NOMO-1 treated with DMSO at 0.1 percent for 48 hours (cell line): ENCODE data around the gene FNDC10.

Experiments
- DNase-seq: peaks from one replicate; lab custom pipeline; 2025; ENCODE audit not compliant: unreplicated experiment; lab: John Stamatoyannopoulos, UW

The FNDC10 gene

DNA sequence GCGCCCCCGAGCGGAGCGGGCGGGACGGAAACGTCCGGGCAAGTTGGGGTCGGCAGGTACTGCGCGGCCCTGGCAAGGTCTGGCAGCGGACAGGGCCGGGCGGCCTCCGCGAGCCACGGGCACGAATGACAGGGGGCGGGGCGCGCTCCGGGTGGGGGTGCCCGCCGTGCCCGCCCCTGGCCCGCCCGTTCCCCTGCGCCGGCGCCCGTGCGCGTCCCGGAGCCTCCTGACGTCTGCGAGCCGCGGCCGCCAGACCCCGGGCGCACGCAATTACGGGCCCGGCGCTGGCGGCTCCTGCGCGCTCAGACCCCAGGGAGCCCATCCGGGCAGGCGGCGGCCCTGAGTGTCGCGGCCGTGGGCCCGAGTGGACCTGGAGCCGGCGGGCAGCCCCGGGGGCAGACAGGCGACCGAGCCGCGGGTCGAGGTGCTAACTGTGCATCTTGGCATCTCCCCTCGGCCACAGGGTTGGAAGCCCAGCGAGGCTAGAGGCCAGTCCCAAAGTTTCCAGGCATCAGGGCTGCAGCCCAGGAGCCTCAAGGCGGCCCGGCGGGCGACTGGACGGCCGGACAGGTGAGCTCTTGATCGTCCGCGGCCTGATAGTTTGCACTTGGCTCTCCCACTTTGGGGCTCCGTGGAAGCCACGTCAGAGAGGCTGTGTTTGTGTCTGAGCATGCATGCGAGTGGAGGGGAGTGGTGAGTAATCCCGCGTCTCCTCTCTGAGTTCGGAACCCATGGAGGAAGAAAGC is 16.3 kb upstream of the FNDC10 start:
- DNase-seq = peak; percentile 7

DNA sequence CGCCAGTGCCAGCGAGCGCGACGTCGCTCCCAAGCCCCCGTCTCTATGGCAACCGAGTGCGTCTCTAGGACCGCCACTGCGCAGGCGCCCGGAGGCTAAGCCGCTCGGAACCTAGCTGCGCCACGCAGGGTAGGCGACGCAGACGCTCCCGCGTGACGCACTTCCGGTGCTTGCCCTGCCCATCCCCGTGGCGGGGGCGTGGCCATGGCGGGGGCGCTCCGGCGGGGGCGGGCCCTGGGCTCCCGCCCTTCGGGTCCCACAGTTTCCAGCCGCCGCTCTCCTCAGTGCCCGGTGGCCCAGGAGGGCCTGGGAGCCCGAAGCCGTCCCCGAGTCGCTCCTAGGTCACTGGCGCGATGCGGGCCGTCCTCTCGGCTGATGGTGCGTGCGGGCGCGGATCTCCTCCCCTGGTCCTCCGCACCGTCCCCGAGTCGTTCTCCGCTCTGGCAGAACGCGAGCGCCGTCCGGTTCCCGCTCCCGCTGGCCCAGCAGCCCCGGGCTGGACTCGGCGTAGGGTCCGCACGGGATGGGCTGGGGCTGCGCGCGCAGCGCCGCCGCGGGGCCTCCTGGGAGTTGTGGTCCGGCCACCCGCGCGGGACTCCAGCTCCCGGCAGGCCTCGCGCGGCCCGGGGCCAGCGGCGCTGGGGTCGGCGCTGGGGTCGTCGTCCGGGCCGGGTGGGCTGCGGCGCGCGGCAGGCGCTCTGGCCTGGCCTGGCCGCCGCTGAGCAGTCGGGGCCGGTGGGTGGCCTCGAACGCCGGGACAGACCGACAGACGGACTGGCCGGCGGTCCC is 15.5 kb upstream of the FNDC10 start, which contains the start of gene MIB2:
Gene MIB2, plus strand, starts transcription at position 245 of the 789 bp plus-strand sequence. CDS start 7,953 bp downstream, outside the sequence.
- peak; percentile 95 for DNase-seq

DNA sequence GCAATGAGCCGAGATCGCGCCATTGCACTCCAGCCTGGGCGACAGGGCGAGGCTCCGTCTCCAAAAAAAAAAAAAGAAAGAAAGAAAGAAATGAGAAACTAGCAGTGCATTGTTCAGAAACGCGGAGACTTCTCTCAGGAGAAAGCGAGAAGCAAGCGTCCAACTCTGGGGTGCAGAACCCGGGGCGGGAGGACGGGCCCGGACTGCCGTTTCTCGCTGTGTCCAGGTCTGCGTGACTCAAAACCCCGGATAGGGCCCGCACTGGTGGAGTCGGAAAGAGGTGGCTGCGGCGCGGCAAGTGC is 15.0 kb upstream of the FNDC10 start:
- DNase-seq = no peak

DNA sequence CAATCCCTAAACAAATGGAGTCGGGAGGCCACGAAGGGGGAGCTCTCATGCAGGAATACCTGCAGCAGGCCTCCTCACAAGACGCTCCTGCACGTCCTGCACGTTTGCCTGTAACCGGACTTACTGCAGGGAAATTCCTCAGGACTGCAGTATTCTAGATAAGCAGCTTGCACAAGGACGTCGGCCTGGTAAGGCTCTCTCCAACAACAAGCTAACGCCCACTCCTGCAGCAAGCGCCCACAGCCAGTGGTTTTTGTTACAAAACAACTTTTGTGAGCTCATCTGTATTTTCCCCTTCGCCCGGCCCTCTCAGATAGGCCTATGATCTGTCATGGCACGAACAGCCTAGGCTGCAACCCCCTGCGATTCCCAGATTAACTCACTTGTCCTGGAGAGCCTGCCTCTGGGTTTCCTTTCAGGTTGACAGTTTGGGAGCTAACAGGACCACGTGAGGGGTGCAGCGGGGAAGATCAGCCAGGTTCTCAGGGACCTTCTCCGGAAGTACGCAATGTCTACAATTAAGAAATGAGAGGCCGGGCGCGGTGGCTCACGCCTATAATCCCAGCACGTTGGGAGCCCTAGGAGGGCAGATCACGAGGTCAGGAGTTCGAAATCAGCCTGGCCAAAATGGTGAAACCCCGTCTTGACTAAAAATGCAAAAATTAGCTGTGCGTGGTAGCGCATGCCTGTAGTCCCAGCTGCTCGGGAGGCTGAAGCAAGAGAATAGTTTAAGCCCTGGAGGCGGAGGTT is 14.4 kb upstream of the FNDC10 start:
- DNase-seq = peak; percentile 85

DNA sequence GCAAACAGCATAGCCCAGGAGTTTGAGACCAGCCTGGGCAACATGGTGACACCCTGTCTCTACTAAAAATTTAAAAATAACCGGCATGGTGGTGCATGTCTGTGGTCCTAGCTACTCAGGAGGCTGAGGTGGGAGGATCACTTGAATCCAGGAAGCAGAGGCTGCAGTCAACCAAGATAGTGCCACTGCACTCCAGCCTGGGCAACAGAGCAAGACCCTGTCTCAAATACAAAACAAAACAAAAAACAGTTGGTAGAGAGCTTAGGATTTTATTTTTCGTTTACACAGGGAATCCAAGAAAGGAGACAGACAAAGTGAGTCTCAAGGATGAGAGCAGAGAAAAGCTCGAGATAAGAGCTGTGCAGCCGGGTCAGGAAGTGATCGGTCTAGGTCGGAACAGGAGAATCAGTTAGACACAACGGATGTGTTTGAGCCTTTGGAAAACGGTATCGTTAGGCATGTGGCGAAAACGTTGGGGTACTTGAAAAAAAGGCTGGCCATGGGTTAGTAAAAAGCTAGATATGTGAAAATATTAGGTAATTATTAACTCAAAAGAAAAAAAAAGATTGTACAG is 13.7 kb upstream of the FNDC10 start:
- no peak for DNase-seq

DNA sequence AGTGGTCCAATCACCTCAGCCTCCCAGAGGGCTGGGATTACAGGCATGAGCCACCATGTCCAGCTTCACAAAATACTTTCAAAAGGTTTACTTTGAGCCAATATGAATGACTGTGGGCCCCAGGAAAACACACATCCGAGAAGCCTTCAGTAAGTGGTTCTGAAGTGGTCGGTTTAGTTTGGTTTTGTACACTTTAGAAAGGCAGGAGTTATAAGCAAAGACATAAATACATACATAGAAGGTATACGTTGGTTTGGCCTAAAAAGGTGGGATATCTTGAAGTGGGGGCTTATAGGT is 12.1 kb upstream of the FNDC10 start:
- no peak for DNase-seq

DNA sequence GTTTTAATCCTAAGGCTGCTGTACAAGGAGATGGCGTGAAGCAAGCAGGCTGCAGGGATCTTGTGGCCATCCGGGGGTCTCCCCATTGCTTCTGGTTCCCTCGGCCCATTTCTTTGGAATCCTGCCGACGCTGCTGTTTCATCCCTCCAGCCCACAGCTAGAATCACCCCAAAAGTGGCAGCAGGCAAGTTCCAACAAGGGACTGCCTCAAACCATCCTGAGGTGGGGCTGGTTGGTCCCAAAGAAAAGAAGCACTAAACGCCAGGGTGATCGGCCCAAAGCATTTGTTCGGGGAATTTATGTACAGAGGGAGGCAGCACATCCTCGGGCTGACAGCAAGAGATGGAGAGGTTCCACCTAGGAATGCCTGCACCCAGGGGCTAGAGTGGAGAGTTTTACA is 10.9 kb upstream of the FNDC10 start:
- no peak for DNase-seq

DNA sequence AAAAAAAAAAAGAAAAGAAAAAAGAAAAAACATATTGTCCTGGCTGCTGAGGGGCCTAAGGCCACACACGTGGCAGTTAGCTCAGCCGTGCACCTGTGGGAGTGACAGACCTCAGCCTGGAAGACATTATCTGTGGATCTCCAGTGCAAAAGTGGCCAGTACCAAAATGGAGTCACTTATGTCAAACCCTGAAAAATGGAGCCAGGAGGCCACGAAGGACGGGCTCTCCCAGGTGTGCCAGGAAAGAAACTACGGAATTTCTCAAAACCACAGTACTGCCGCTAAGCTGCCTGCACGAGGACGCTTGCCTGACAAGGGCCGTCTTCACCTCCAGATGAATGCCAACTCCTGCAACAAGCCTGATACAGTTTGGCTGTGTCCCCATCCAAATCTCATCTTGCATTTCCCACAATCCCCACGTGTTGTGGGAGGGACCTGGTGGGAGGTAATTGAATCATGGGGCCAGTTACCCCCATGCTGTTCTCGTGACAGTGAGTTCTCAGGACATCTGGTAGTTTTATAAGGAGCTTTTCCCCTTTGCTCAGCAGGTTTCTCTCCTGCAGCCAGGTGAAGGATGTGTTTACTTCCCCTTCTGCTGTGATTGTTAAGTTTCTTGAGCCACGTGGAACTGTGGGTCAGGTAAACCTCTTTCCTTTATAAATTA is 10.0 kb upstream of the FNDC10 start:
- DNase-seq = no peak

DNA sequence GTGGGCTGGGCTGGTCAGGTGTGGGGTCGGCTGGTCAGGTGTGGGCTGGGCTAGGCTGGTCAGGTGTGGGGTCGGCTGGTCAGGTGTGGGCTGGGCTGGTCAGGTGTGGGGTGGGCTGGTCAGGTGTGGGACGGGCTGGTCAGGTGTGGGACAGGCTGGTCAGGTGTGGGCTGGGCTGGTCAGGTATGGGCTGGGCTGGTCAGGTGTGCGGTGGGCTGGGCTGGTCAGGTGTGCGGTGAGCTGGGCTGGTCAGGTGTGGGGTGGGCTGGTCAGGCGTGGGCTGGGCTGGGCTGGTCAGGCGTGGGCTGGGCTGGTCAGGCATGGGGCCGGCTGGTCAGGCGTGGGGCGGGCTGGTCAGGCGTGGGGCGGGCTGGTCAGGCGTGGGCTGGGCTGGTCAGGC is 6.3 kb upstream of the FNDC10 start:
- DNase-seq = no peak

DNA sequence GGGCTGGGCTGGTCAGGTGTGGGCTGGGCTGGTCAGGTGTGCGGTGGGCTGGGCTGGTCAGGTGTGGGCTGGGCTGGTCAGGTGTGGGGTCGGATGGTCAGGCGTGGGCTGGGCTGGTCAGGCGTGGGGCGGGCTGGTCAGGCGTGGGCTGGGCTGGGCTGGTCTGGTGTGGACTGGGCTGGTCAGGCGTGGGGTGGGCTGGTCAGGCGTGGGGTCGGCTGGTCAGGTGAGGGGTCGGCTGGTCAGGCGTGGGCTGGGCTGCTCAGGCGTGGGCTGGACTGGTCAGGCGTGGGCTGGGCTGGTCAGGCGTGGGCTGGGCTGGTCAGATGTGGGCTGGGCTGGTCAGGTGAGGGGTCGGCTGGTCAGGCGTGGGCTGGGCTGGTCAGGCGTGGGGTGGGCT is 5.8 kb upstream of the FNDC10 start:
- no peak for DNase-seq

DNA sequence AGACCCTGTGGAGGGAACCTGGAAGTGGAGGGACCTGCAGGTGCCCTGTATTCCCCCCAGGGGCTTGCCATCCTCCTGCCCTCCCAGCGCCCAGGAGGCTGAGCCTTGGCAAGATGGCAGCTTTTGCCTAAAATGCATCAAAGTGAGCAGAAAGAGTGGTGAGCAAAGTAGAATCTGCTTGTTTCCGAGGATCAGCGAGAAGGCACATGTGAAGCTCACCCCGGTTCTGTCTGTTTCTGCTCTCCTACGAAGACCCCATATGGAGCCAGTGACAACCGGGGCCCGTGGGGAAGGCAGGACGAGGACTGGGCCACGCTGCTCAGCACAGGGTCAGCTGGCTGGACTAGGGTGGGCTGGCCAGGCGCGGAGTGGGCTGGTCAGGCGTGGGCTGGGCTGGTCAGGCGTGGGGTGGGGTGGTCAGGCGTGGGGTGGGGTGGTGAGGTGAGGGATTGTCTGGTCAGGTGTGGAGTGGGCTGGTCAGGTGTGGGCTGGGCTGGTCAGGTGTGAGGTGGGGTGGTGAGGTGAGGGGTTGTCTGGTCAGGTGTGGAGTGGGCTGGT is 5.2 kb upstream of the FNDC10 start:
- DNase-seq = no peak

DNA sequence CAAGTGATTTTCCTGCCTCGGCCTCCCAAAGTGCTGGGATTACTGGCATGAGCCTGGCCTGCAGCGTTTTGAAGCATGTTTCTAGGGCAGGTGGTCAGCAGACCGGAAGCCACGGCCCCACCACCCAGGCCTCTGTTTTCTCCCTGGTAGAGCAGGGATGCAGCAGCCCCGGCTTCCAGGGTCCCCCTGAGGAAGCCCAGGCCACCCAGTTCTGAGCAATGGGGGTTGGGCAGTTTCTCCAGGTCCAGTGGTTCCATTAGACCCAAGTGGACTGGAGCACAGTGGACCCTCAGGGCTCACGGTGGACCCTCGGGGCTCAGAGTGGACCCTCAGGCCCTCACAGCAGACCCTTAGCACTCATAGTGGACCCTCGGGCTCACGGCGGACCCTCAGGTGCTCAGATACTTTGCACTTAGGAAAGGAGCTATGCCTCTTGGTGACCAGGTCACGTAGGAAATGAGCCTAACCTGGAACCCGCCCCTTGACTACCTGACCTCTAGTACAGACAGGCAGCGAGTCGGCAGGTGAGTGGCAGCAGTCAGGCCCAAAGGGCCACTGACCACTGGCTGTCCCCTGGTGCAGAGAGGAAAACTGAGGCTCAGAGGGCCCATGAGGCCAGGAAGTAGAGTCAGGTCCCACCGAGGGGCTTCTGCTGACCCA is 4.6 kb upstream of the FNDC10 start:
- DNase-seq = no peak

DNA sequence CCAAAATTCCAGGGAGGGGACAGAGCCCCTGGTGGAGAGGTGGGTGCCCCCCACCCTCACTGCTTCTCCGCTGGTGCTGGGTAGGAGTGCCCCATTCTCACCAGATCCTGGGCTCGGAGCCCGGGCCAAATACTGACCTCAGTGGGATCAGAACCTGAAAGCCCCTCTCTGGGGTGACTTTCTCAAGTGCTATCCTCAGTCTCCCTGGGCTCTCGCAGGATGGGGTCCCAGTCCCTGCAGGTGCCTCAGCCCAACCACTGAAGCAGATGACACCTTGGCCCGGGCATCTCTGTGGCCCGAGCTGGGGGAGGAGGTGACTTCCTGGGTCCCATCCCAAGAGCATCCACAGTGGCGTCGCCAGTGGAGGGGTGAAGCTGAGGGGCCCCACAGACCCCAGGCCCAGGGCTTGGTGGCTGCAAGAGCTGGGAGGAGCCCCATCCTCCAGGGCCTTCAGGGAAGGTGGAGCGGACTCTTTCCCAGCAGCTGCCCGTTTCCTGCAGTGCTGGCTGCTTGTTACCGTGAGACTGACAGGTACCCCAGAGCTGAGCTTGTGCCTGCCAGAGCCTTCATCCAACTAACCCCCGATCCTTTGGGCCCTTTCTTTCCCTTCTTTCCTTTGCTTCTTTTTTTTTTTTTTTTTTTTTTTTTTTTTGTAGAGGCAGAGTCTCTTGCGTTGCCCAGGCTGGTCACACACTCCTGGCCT is 3.9 kb upstream of the FNDC10 start:
- no peak for DNase-seq

DNA sequence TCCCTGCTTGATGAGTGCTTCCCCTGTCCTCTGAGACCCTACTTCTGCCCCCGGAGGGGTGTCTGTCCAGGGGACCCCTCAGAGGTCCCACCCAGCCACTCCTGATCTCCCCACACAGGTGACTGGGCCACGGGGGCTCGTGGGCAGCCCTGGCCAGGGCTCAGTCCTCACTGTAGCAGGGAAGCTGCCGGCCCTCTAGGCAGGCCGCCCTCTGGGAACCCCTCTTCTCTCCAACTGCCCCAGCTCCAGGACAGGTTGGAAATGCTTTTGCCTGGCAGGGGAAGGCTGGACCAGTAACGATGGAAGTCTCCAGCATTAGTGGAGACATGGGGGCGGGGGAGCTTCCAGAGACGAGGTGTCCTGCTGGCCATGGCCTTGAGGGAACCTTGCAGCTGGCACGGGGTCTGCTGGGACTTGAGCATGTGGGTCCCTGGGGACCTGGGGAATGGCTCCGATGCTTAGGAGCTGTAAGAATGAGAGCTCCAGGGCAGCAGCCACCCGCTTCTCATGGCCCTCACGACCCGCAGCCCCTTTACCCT is 3.1 kb upstream of the FNDC10 start:
- no peak for DNase-seq

DNA sequence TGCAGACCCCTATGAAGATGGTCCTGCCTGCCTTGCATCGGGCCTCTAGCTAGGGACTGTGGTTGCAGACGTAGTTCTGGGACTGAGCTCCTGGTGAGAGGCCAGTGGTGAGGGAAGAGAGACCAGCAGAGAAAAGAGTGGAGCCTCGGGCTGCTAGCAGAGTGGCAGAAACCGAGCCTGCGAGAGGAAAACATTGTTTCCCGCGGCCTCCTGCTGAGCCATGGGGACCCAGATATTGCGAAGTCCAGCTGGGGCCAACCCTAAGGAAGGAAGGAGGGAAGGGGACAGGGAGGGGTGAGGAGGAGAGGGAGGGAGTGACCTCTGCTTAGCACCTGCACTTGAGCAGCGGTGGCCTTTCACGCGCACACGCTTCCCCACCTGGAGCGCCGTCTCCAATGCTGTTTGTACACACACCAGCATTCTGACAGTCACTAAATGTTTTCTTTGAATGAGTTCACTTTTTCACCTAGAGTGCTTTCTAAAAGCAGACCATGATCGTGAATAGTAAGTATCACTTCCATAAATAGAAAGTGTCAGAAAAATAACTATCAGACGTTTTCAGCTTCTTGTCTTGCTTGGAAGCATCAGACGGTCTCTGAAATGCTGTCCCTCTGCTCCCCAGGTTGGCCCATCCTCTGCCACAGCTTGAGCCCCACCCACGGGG is 2.5 kb upstream of the FNDC10 start:
- DNase-seq = peak; percentile 18

DNA sequence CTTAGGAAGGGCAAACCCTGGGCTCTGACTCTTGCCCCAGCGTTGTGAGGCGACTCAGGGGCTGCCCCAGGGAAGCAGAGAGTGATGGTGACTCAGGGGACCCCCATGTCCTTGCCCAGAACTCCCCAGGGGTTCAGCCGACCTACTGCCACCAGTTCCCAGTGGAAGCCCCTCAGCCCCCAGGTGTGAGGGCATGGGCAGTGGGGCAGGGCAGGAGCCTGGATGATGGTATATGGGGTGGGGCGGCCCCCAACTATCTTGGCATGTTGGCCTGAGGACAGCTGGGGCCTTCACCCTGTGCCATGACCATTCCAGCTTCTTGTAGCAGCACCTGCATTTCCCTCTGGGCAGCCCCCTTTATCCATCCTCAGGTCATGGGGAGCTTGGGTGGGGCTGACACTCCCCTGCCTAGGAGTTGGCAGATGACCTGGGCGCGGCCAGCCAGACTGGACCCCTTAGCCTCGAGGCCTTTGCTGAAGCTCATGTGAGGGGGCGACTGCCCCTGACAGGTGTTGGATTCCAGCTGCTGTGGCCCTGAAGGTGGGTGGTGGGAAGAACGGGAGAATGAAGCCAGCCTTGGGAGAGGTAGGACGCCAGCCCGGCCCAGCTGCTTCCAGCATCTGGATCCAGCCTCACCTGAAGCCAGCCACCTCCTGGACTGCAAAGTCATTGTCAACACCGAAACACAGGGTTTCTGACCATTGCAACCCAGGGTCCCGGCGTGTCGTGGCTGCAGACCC is 1.8 kb upstream of the FNDC10 start:
- no peak for DNase-seq

DNA sequence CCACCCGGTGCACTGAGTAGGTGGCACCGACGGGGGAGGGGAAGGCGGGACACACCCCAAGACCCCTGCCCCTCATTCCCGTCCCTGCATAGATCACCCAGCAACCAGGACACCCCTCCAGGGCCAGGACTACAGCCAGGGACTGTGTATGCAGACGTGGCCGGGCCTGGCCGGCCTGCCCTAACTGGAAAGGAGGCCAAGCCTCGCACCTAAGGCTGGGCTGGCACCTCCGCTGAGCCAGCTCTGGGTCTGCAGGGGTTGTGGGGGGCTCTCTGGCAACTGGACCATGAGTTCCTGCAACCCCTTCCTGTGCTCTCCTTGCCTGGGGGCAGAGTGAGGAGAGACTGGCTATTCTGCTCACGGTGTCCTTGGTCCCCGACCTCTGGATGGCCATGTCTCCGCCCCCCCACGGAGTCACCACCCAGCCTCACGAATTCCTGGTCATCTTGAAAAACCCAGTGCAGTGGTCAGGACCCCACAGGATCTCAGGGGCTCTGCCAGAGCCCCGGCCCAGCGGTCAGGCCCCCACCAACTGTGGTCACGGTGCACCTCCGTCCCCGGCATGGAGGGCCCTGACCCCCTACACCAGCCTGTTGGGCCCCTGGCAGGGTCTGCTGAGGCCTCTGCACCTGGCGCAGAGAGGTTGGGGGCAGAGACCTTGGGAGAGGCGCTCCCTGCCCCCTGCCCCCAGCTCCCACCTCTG is 1.1 kb upstream of the FNDC10 start:
- DNase-seq = no peak
